DOHH2 (cell line): ENCODE results near the gene SVIL.
"Not testable (repeated sequence)": the region's sequence is repeated elsewhere in the genome, so short reads cannot be mapped to it uniquely, and the experiment has no call there.

Source experiments
- H3F3A ChIP-seq: fragments of 200-600 bp; sonication (generic), shearing (Covaris generic); 2 replicates; pipeline ENCODE4 v1.6.0; 2016; ENCODE audit warnings: antibody characterized with exemption, mild to moderate bottlenecking; ENCODE audit not compliant: control insufficient read depth, insufficient read depth
- H3K27ac ChIP-seq: fragments of 200-600 bp; sonication (generic); 2 replicates; pipeline ENCODE4 v1.5.1; 2014; ENCODE audit warnings: low read depth, mild to moderate bottlenecking, low read length, moderate library complexity
- H3K27me3 ChIP-seq: fragments of 200-600 bp; sonication (generic); 2 replicates; pipeline ENCODE4 v1.6.1; 2014; ENCODE audit warnings: mild to moderate bottlenecking, low read length, mixed read lengths; ENCODE audit not compliant: control insufficient read depth
- H3K36me3 ChIP-seq: fragments of 200-600 bp; sonication (generic); 2 replicates; pipeline ENCODE4 v1.6.1; 2014; ENCODE audit warnings: mild to moderate bottlenecking, low read length, moderate library complexity, mixed read lengths; ENCODE audit not compliant: control insufficient read depth
- H3K4me1 ChIP-seq: fragments of 200-600 bp; sonication (generic); 2 replicates; pipeline ENCODE4 v1.6.1; 2014; ENCODE audit warnings: mild to moderate bottlenecking, low read length, mixed read lengths; ENCODE audit not compliant: control insufficient read depth
- H3K4me2 ChIP-seq: fragments of 200-600 bp; sonication (generic); 2 replicates; pipeline ENCODE4 v1.6.0; 2014; ENCODE audit warnings: mild to moderate bottlenecking, low read length, moderate library complexity
- H3K4me3 ChIP-seq: fragments of 200-600 bp; sonication (generic); 2 replicates; pipeline ENCODE4 v1.5.1; 2014; ENCODE audit warnings: mild to moderate bottlenecking, low read length, mixed read lengths
- H3K79me2 ChIP-seq: fragments of 200-600 bp; sonication (generic); 2 replicates; pipeline ENCODE4 v1.6.1; 2014; ENCODE audit warnings: mild to moderate bottlenecking, low read length, mixed read lengths; ENCODE audit not compliant: control insufficient read depth
- H3K9me2 ChIP-seq: fragments of 200-600 bp; sonication (generic); replicated peaks from 2 replicates; pipeline ENCODE4 v1.6.1; 2014; ENCODE audit warnings: mild to moderate bottlenecking, low read length, mixed read lengths; ENCODE audit not compliant: control insufficient read depth
- H3K9me3 ChIP-seq: fragments of 200-600 bp; sonication (generic); 2 replicates; pipeline ENCODE4 v1.6.1; 2014; ENCODE audit warnings: antibody characterized with exemption, low read length, mixed read lengths; ENCODE audit not compliant: control insufficient read depth, insufficient read depth
- H4K20me1 ChIP-seq: fragments of 200-600 bp; sonication (generic); 2 replicates; pipeline ENCODE4 v1.6.0; 2014; ENCODE audit warnings: low read depth, mild to moderate bottlenecking, antibody characterized with exemption, low read length, moderate library complexity; ENCODE audit not compliant: control insufficient read depth, insufficient read depth
- EZH2phosphoT487 ChIP-seq: fragments of 200-600 bp; sonication (generic); IDR thresholded peaks from 2 replicates; pipeline ENCODE4 v1.6.1; 2017; ENCODE audit warnings: borderline replicate concordance, mild to moderate bottlenecking, antibody characterized with exemption, low read length, moderate library complexity, mixed read lengths
- TF ChIP-seq, protein P1 (sequence below): fragments of 200-600 bp; sonication (generic); IDR thresholded peaks from one replicate; pipeline ENCODE4 v1.5.1; 2014; ENCODE audit warnings: antibody characterized with exemption, mild to moderate bottlenecking, low read depth, low read length; ENCODE audit not compliant: poor library complexity, severe bottlenecking

Gene SVIL

GRCh38 chr10:29508554-29509244, 126.1 kb downstream of the SVIL start:
- H4K20me1 ChIP-seq, result no peaks in the 10 kb centered on the region
- no peaks in the 10 kb centered on the region for H3K79me2 ChIP-seq
- no peak overlapping the region for H3K4me3 ChIP-seq
- TF ChIP-seq, protein P1, sequence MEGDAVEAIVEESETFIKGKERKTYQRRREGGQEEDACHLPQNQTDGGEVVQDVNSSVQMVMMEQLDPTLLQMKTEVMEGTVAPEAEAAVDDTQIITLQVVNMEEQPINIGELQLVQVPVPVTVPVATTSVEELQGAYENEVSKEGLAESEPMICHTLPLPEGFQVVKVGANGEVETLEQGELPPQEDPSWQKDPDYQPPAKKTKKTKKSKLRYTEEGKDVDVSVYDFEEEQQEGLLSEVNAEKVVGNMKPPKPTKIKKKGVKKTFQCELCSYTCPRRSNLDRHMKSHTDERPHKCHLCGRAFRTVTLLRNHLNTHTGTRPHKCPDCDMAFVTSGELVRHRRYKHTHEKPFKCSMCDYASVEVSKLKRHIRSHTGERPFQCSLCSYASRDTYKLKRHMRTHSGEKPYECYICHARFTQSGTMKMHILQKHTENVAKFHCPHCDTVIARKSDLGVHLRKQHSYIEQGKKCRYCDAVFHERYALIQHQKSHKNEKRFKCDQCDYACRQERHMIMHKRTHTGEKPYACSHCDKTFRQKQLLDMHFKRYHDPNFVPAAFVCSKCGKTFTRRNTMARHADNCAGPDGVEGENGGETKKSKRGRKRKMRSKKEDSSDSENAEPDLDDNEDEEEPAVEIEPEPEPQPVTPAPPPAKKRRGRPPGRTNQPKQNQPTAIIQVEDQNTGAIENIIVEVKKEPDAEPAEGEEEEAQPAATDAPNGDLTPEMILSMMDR, result no peak
- no peak for TF ChIP-seq EZH2phosphoT487
- no peaks in the 10 kb centered on the region for H3K27me3 ChIP-seq
- no peaks in the 10 kb centered on the region for H3K9me3 ChIP-seq
- no peaks in the 10 kb centered on the region for H3F3A ChIP-seq
- no peaks in the 10 kb centered on the region for H3K36me3 ChIP-seq
- H3K4me1 ChIP-seq, result no peaks in the 10 kb centered on the region
- no peak overlapping the region for H3K4me2 ChIP-seq
- H3K27ac ChIP-seq, result no peak overlapping the region
- H3K9me2 ChIP-seq, result no peaks in the 10 kb centered on the region

DNA sequence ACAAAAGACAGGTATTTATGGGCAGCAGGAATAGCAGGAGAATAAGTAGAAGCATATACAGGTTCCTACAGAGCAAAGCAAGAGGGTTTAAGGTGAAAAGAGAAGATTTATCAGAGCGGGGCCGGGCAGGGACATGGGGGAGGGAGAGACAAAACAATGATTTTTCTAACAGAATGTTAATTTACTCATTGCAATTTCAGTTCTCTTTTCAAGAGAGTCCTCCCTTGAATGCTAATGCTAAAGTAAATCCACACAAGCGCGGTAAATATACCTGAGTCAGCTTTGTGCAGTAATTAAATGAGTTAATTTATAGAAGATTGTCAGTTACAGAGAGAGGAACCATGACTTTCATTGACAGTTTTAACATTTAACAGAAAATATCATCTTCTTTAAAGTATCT, 127.0 kb downstream of the SVIL start:
- H3K4me1 ChIP-seq, H3K27ac ChIP-seq, H3K36me3 ChIP-seq, H3K4me2 ChIP-seq, H3K27me3 ChIP-seq, H3F3A ChIP-seq, H3K4me3 ChIP-seq, H3K9me3 ChIP-seq, H3K9me2 ChIP-seq, H3K79me2 ChIP-seq, H4K20me1 ChIP-seq: not testable (repeated sequence)

DNA sequence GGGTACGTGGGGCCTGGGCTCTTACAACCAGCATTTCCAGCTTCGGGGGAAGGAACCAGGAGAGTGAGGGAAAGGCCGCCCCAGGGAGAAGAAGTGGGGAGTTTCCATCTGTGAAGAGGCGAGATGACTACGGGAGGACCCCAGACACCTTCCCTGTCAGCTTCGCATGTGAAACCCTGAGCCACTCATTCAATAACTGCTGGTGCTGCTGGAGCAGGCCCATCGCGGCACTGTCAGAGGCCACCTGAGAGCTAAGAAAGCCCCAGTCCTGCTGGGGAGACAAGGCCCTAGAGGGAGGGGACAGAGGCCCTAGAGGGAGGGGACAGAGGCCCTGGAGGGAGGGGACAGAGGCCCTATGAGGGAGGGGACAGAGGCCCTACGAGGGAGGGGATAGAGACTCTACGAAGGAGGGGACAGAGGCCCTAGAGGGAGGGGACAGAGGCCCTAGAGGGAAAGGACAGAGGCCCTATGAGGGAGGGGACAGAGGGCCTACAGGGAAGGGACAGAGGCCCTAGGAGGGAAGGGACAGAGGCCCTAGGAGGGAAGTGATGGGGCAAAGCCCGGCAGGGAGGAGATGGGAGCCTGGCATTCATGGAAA, 128.3 kb downstream of the SVIL start:
- H3F3A ChIP-seq, H3K27me3 ChIP-seq, H3K4me1 ChIP-seq, H3K9me3 ChIP-seq, H3K4me2 ChIP-seq, H3K27ac ChIP-seq, H3K79me2 ChIP-seq, H3K36me3 ChIP-seq, H3K9me2 ChIP-seq, H4K20me1 ChIP-seq, H3K4me3 ChIP-seq: not testable (repeated sequence)

- no peak for TF ChIP-seq EZH2phosphoT487
- TF ChIP-seq, protein P1, result no peak
- Histone ChIP-seq H3K9me2 (no peaks in the 10 kb centered on the region), H3K4me3 (no peak overlapping the region), H3K27me3 (no peaks in the 10 kb centered on the region), H3K9me3 (no peaks in the 10 kb centered on the region), H4K20me1 (no peaks in the 10 kb centered on the region), H3K4me1 (no peaks in the 10 kb centered on the region), H3K79me2 (no peaks in the 10 kb centered on the region), H3K4me2 (no peak overlapping the region), H3K27ac (no peak overlapping the region), H3F3A (no peaks in the 10 kb centered on the region), H3K36me3 (no peaks in the 10 kb centered on the region)
These were observed 132.4 kb downstream of the SVIL start for GRCh38 chr10:29502351-29502750.
